ENCODE results near the gene PRICKLE3. TPM values are rescaled to one million over a fixed set of nuclear protein-coding genes. Genes with fewer than 3 reads are reported as not detected.
A peak's percentile ranks its signal among the peaks of the same experiment; 100 is the strongest.

The PRICKLE3 gene
- total RNA-seq, 1 donor = 5.2 TPM

DNA sequence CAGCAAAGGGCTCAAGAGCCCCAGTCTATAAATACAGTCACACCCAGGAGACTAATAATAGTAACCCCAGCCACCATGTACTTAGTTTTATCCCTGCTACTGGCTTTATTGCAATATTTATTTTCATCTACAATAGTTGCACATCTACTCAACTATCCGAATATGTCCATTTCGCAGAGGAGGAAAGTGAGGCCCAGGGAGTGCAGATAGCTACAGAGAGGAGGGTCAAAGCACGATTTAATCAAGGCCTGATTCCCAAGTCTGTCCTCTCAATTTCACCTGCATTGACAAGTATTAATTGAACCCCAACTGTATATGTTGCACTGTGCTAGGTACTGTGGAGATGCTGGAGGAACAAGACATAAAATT, 18.4 kb downstream of the PRICKLE3 start:
- TF ChIP-seq, protein P1, sequence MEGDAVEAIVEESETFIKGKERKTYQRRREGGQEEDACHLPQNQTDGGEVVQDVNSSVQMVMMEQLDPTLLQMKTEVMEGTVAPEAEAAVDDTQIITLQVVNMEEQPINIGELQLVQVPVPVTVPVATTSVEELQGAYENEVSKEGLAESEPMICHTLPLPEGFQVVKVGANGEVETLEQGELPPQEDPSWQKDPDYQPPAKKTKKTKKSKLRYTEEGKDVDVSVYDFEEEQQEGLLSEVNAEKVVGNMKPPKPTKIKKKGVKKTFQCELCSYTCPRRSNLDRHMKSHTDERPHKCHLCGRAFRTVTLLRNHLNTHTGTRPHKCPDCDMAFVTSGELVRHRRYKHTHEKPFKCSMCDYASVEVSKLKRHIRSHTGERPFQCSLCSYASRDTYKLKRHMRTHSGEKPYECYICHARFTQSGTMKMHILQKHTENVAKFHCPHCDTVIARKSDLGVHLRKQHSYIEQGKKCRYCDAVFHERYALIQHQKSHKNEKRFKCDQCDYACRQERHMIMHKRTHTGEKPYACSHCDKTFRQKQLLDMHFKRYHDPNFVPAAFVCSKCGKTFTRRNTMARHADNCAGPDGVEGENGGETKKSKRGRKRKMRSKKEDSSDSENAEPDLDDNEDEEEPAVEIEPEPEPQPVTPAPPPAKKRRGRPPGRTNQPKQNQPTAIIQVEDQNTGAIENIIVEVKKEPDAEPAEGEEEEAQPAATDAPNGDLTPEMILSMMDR (IDR thresholded peaks at IDR 0.05; ENCODE audit: insufficient read depth, low read depth, low read length) = no peak
- no peak for DNase-seq (ENCODE audit: low read depth)
- peak overlapping the region; percentile 34 for H3K4me3 ChIP-seq (ENCODE audit: low read depth, low read length)

DNA sequence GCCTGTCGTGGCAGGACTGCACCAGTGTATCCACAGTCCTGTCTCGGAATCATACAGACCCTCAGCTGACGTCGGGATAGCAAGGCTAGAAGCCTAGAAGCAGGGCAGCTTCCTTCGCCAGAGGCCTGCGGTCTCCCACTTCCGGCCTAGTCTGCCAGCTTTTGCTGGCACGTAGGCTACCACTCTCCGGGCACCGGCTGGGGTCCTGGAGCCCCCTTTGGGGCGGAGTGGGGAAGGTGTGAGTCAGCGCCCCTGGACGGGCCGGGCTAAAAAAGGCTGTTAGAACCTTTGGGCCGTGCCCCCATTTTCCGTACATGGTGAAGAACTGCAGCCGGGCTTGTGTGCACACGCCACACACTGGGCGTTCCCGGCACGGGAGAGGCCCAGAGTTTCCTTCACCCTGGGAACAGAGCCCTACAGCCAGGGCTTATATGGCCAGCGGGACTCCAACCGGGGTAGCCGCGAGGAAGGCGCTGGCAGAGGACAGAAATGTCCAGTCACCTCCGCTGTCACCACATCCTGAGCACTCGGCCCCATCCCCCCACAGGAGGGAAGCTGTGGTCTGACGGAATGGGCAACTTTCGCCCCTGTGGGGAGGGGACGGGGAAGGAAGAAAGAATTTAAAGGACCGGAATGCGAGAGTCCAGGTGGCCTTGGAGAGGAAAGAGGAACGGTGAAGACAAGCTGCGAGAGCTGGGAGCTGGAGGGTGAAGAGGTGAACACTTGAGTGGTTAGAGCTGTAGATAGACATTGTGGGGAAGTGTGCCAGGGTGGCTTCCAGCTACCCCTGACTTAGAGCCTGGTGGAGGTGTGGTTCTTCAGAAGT, 19.0 kb downstream of the PRICKLE3 start:
- TF ChIP-seq, protein P1 (IDR thresholded peaks at IDR 0.05; ENCODE audit: insufficient read depth, low read depth, low read length) = no peak
- H3K4me3 ChIP-seq (ENCODE audit: low read depth, low read length) = peak overlapping the region; percentile 34
- peak; percentile 82 for DNase-seq (ENCODE audit: low read depth)

DNA sequence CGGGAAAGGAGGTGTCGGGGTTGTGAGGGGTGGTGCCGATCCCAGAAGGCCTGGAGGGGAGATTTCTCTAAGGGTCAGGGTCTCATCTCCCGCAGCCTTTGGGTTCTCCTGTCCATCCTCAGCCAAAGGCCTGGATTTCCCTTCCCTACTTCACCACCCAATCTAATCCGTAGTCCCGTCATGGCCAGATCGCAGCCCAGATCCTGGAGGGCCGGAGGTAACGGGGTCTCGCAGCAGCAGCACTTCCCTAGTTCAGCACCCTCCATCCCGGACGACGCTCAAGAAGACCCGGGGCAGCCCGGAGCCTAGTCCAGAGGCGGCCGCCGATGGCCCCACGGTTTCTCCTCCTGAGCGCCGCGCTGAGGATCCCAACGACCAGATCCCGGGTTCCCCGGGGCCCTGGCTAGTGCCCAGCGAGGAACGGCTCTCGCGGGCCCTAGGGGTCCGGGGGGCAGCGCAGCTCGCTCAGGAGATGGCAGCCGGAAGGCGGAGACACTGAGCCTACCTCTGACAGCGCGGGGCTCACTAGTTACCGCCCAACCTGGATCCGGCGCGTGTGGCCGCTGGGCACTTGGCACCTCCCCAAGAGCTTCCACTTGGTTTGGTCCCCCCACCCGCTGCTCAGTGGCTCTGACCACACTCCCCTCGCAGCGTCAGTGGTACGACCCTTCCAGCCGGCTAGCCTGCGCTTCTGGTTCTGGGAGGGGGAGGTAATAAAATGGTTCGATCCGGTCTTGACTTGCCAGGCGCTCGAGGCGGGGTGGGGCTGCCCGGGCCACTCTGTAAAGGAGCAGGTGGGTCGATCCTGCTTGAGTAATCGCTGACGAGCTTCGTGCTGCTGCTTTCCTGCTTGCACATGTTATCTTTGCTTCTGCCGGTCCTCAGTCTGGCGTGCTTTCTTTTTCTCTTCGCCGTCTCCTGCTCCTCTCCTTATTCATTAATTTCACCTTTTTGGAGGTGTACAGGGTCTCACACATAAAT, 20.0 kb downstream of the PRICKLE3 start:
- H3K4me3 ChIP-seq (ENCODE audit: low read depth, low read length) = peak overlapping the region; percentile 34
- TF ChIP-seq, protein P1 (IDR thresholded peaks at IDR 0.05; ENCODE audit: insufficient read depth, low read depth, low read length) = no peak
- DNase-seq (ENCODE audit: low read depth) = peak; percentile 79

DNA sequence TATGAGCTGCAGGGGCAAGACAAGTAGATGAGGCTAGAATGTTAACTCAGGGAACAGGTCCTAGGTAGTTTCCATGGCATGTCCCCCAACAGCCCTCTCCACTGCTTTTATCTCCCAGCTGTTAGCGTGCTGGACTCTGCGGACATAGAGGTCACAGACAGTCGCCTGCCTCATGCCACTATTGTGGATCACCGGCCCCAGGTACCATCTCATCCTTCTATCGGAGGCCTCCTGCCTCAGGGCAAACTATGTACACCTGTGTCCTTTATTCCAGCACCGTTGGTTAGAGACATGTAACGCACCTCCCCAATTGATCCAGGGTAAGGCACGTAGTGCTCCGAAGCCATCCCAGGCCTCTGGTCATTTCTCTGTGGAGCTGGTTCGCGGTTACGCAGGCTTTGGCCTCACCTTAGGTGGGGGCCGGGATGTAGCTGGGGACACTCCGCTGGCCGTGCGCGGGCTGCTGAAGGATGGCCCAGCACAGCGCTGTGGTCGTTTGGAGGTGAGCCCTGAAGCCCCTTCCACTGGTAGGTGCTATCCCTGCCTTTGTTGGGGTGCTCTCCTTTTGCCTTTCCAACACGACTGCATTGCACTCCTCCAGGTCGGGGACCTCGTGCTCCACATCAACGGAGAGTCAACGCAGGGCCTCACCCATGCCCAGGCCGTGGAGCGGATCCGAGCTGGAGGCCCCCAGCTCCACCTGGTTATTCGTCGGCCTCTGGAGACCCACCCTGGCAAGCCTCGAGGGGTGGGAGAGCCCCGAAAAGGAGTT, 21.4 kb downstream of the PRICKLE3 start:
- no peak overlapping the region for H3K4me3 ChIP-seq (ENCODE audit: low read depth, low read length)
- TF ChIP-seq, protein P1 (IDR thresholded peaks at IDR 0.05; ENCODE audit: insufficient read depth, low read depth, low read length) = no peak
- DNase-seq (ENCODE audit: low read depth) = no peak

DNA sequence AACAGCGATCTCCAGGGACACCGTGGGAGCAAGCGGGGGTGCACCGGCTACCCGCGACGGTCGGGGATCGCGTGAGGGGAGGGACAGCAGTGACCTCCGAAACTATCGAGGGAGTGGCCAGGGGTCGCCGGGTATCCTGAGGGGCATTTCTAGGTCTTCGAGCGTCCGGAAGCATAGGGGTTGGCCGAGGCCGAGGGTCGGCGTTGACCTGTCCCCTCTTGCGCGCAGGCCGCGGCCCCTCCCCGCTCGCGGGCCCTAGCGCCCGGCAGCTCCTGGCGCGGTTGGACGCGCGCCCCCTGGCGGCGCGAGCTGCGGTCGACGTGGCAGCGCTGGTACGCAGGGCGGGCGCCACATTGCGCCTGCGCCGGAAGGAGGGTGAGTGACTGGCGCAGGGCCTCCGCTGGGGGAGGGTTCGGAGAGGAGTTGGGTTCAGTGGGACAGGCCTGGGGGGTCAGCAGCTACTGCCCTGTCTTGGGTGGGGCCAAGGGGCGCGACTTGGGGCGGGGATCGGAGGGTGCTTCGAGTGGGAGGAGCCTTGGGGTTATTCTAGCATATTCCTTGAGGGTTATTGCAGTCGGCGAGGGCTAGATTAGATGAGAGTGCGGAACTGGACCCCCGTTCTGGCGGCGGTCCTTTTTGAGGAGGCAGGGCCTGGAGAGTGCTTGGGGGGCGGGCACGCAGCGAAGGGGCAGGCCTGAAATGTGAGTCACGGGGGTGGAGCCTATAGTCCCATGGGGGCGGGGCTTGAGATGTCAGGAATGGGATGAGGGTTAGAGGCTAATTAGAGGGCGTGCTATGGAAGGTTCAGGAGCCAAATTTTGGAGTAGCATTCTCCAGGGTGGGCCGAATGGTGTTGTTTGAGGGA, 22.4 kb downstream of the PRICKLE3 start:
- H3K4me3 ChIP-seq (ENCODE audit: low read depth, low read length) = peak overlapping the region; percentile 44
- TF ChIP-seq, protein P1 (IDR thresholded peaks at IDR 0.05; ENCODE audit: insufficient read depth, low read depth, low read length) = peak; percentile 52
- DNase-seq (ENCODE audit: low read depth) = peak; percentile 86

Data from fibroblast of villous mesenchyme (primary cell).